HG02870 (cell line): Measurements from ENCODE around the gene UGP2.

Source experiments
- ATAC-seq: cut with Tn5 transposase; IDR thresholded peaks from one replicate; pipeline ENCODE4 v1.9.1; 2021; ENCODE audit warnings: mild to moderate bottlenecking, moderate library complexity; ENCODE audit not compliant: unreplicated experiment

Gene UGP2

GRCh38 chr2:63863707-63864106 lies 22.0 kb downstream of the UGP2 start:
- no peak for ATAC-seq

GRCh38 chr2:63865159-63865799 lies 23.6 kb downstream of the UGP2 start:
- no peak for ATAC-seq

- ATAC-seq = peak; percentile 55
Measured at GRCh38 chr2:63866009-63866709, 24.5 kb downstream of the UGP2 start.

DNA sequence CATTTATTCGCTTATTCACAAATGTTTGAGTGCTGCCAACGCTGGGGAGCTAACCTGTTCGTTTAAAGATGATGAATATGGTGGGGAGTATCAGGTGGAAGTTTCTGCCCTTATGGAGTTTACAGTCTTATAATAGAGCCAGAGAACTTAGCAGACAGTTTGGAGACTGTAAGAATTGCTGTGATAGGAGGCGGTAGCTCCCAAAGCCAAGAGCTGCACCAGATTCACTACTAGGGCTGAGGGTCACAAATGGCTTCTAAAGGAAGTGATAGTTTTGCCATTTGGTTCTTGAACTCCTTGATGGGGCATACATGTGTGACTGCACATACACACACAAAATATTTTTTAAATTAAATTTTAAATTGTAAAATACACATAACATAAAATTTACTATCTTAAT lies 29.0 kb downstream of the UGP2 start:
- ATAC-seq = no peak

- no peak for ATAC-seq
Measured at GRCh38 chr2:63871864-63872263, 30.2 kb downstream of the UGP2 start.

GRCh38 chr2:63872571-63873328 lies 31.1 kb downstream of the UGP2 start:
- ATAC-seq = no peak

GRCh38 chr2:63874204-63875130 lies 32.8 kb downstream of the UGP2 start:
- no peak for ATAC-seq

DNA sequence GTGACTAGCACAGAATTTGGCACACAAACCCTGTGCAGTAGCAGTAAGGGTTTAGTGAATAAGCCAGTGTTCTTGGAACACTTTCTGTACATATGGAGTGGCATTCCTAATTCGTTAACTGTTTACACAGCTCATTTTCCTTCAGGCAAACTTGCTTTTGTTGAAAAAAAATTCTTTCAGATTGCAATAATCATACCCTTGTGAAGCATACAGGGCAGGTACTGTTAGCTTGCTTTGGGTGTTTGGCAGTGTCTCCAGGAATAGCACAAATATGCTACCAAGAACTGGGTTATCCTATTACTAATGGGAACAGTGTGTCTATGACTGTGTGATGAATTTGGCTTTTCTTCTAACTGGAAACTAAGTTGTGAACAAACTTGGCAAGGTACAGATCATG lies 33.4 kb downstream of the UGP2 start:
- no peak for ATAC-seq

DNA sequence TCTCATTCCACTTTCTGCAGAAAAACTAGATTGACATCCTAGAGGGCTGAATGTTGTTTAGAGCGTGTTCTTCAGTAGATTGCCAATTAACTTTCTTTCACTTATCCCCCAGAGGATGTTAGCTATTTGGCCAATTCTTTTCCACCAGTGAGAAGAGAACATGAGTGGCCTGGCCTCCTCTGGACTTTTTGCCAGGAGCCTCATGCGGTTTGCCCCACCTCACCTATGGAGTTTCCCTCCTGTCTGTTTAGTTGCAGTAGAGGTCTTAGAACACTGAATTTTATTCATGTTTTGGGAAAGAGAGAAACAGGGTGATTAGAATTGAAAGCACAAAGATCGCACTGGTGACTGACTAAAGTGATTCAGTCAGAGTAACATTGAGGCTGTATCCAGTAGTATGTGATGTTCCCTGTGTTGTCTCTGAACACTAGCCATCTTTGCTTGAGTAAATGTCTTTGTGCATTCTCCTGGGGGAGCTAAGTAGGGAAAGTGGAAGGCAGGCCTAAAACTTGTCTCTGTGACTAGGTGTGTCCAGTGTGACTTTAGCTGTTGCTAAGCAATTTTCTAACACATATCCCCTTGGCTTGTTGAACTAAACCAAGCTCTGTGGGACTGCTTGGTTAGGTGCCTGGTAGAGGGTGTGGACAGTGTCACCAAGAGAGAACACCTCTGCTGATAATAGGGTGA lies 34.0 kb downstream of the UGP2 start:
- no peak for ATAC-seq

DNA sequence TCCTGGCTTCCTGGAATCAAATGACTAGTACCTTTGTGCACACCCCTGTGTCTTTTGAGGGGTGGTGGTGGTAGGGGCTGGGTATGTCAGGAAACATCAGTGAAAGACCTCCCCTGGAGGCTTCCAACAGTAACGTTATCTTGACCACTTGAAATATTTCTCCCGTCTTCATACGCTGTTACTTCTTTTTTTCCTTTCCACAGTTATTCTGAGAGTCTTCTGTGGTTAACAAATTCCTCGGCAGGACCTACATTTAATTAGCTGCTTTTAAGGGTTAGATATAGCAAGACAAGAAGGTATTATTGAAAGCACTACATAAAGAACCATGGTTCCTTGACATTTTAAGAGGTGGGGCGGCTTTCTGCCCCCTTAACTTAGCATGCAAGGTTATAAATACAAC lies 34.6 kb downstream of the UGP2 start:
- ATAC-seq = no peak

- ATAC-seq = no peak
Measured at GRCh38 chr2:63878486-63878885, 36.8 kb downstream of the UGP2 start.

DNA sequence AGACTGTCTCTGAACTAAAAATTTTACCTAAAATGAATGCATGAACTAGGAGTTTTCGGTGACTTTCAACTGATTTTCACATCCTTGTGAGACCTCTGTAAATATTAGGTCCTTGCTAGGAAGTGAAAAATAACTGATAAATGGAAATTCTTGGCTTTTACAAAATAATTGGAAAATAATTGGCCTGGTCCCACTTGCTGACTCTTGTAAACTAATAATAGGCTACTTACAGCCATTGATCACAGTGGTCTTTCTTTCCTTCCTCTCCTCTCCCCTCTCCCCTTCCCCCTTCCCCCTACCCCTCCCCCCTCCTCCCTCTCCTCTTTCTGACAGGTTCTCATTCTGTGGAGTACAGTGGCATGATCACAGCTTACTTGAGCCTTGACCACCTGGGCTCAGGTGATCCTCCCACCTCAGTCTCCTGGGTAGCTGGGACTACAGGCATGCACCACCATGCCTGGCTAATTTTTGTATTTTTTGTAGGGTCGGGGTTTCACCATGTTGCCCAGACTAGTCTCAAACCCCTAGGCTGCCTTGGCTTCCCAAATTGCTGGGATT lies 38.3 kb downstream of the UGP2 start:
- ATAC-seq = no peak

- ATAC-seq = no peak
Measured at GRCh38 chr2:63880625-63881024, 38.9 kb downstream of the UGP2 start.

- ATAC-seq = no peak
Measured at GRCh38 chr2:63881205-63881604, 39.5 kb downstream of the UGP2 start.

GRCh38 chr2:63882395-63883105 lies 40.9 kb downstream of the UGP2 start:
- ATAC-seq = no peak

DNA sequence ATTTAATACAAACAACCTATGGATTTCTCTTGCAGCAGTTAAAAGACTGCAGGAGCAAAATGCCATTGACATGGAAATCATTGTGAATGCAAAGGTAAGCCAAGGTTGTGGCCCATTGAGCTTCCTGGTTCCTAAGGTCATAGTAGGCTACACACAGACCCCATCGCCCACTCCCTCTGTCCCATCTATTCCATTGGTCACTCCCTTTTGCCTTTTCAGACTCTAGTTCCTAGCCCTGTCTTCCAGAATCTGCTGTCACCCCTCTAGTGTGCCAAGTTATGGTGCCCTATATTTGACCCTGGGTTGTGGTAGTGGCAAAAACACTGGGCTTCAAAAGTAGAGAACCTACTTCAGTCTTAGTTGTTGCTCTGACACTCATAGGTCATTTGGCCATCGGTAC lies 44.7 kb downstream of the UGP2 start:
- no peak for ATAC-seq

DNA sequence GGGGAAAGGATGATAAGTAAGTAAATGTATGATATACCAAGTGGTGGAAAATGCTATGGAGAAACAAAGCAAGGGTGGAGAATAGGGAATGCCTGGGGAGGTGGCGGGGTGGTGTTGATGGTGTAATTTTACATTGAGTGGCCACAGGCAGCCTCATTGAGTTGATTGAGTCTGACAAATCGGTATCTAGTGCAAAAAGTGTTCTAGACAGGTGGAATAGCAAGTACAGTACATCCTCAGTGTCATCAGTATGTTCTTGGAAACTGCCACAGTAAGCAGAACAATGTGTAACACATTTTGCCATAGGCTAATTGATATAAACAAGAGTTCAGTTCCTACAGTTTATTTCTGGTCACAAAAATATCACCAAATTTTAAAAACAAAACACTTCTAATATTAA lies 46.4 kb downstream of the UGP2 start:
- no peak for ATAC-seq

GRCh38 chr2:63888490-63889402 lies 47.0 kb downstream of the UGP2 start:
- ATAC-seq = peak; percentile 71
